KMS-11 (cell line): ENCODE measurements around the gene FIZ1.

Experiments
- H2AFZ ChIP-seq: fragments of 200-600 bp; sonication (generic); 2 replicates; pipeline ENCODE4 v1.6.1; 2016; ENCODE audit warnings: antibody characterized with exemption, mixed run types, low read depth
- H3K27ac ChIP-seq: fragments of 200-600 bp; sonication (generic); 2 replicates; pipeline ENCODE4 v1.6.1; 2016; ENCODE audit warnings: mild to moderate bottlenecking, mixed run types
- H3K27me3 ChIP-seq: fragments of 200-600 bp; sonication (generic); 2 replicates; pipeline ENCODE4 v1.6.1; 2017; ENCODE audit warnings: mild to moderate bottlenecking, low read depth, mixed run types, moderate library complexity; ENCODE audit not compliant: insufficient read depth
- H3K36me3 ChIP-seq: fragments of 200-600 bp; sonication (generic); 2 replicates; pipeline ENCODE4 v1.6.1; 2017; ENCODE audit warnings: mild to moderate bottlenecking, mixed run types; ENCODE audit not compliant: insufficient read depth
- H3K4me1 ChIP-seq: fragments of 200-600 bp; sonication (generic); 2 replicates; pipeline ENCODE4 v1.6.1; 2016; ENCODE audit warnings: mild to moderate bottlenecking, low read depth, mixed run types; ENCODE audit not compliant: poor library complexity, severe bottlenecking
- H3K4me2 ChIP-seq: fragments of 200-600 bp; sonication (generic); 2 replicates; pipeline ENCODE4 v1.7.0; 2016; ENCODE audit warnings: mild to moderate bottlenecking, mixed run types
- H3K4me3 ChIP-seq: fragments of 200-600 bp; sonication (generic); IDR thresholded peaks from 2 replicates; pipeline ENCODE4 v1.6.1; 2017; ENCODE audit warnings: low read depth, low read length, mixed read lengths; ENCODE audit not compliant: insufficient read depth
- H3K79me2 ChIP-seq: fragments of 200-600 bp; sonication (generic); 2 replicates; pipeline ENCODE4 v1.6.1; 2016; ENCODE audit warnings: low read depth, mixed run types; ENCODE audit not compliant: insufficient read depth
- H3K9ac ChIP-seq: fragments of 200-600 bp; sonication (generic); 2 replicates; pipeline ENCODE4 v1.6.1; 2016; ENCODE audit warnings: mild to moderate bottlenecking, mixed run types
- H4K20me1 ChIP-seq: fragments of 200-600 bp; sonication (generic); 2 replicates; pipeline ENCODE4 v1.6.1; 2016; ENCODE audit warnings: mild to moderate bottlenecking, mixed run types; ENCODE audit not compliant: insufficient read depth
- CTCF ChIP-seq: fragments of 200-600 bp; sonication (generic); conservative IDR thresholded peaks from 2 replicates; pipeline ENCODE4 v1.6.1; 2017; ENCODE audit warnings: low read depth, mild to moderate bottlenecking, antibody characterized with exemption, low read length, moderate library complexity, mixed read lengths

FIZ1 gene

GRCh38 chr19:55636723-55637122, 37.4 kb upstream of the FIZ1 start:
- Histone ChIP-seq H4K20me1 (no peaks in the 10 kb centered on the region), H3K27ac (no peak overlapping the region), H3K9ac (no peak overlapping the region), H3K4me1 (peaks cover 27% of the 10 kb centered on the region), H3K27me3 (no peaks in the 10 kb centered on the region), H3K36me3 (no peaks in the 10 kb centered on the region), H3K4me2 (no peak overlapping the region; the same call in 1 of the 2 replicates), H2AFZ (no peak overlapping the region), H3K4me3 (no peak overlapping the region), H3K79me2 (peaks cover 26% of the 10 kb centered on the region)
- no peak for TF ChIP-seq CTCF

DNA sequence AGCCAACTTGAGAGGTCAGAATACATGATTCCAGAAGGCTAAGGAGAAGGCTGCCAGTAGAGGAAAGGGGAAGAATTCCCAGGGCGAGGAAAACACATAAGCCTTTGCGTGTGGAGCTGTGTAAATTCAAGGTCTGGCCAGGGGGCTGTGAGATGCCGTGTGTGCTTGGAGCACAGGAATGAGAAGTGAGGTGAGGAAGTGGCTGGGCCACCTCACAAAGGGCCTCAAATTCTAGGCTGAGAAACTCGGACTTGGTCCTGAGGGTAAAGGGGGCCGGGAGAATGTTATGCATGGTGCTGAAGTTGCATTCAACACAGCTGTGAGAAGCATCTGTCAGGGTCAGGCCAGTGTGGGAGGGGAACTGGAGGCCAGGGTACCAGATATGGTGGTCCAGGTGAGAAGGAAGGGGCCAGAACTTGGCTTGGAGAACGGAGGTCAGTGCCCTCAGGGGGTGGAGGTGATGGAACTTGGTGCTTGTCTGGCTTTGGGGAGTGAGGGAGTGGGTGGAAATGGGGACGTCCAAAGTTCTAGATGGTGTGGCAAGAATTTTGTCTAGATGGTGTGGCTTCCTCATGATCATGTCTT, 36.6 kb upstream of the FIZ1 start:
- H3K27ac ChIP-seq, result no peak overlapping the region
- peaks cover 26% of the 10 kb centered on the region for H3K79me2 ChIP-seq
- peaks cover 30% of the 10 kb centered on the region for H3K4me1 ChIP-seq

GRCh38 chr19:55635334-55635717, 36.0 kb upstream of the FIZ1 start:
- H2AFZ ChIP-seq, result no peak overlapping the region
- H3K27ac ChIP-seq, result peak overlapping the region; percentile 60
- peak overlapping the region; percentile 97 for H3K4me2 ChIP-seq
- no peaks in the 10 kb centered on the region for H3K36me3 ChIP-seq
- H3K79me2 ChIP-seq, result peaks cover 26% of the 10 kb centered on the region
- peak overlapping the region; percentile 64 for H3K4me3 ChIP-seq
- H3K27me3 ChIP-seq, result no peaks in the 10 kb centered on the region
- peaks cover 30% of the 10 kb centered on the region for H3K4me1 ChIP-seq
- no peaks in the 10 kb centered on the region for H4K20me1 ChIP-seq
- no peak for TF ChIP-seq CTCF
- peak overlapping the region; percentile 84 for H3K9ac ChIP-seq

More for the DNA sequence above, 36.6 kb upstream of the FIZ1 start:
- H3K4me3 ChIP-seq, result no peak overlapping the region
- H3K9ac ChIP-seq, result no peak overlapping the region
- H3K4me2 ChIP-seq, result peak overlapping the region; percentile 97
- TF ChIP-seq CTCF, result no peak
- no peaks in the 10 kb centered on the region for H3K27me3 ChIP-seq
- H2AFZ ChIP-seq, result no peak overlapping the region
- H3K36me3 ChIP-seq, result no peaks in the 10 kb centered on the region
- no peaks in the 10 kb centered on the region for H4K20me1 ChIP-seq

DNA sequence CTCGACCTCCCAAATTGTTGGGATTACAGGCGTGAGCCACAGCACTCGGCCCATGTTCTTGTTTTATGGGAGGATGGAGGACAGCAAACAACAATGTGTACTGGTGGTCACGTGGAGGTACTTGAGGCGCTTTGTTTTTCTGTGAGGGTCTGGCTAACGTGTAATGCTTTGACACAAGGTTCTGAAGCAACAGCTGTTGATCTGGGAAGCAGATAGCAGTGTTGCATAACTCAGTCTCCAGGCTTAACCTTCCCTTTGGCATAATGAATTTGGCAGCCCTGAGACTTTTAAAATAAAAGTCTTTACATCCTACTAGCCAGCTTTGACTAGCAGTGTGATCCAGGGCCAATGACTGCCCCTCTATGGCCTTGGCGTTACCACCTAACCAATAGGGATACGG, 34.5 kb upstream of the FIZ1 start:
- Histone ChIP-seq H3K4me1 (peaks cover 30% of the 10 kb centered on the region), H3K4me2 (no peak overlapping the region; the same call in 1 of the 2 replicates), H3K79me2 (peaks cover 26% of the 10 kb centered on the region), H2AFZ (peak overlapping the region; percentile 86; the same call in 1 of the 2 replicates), H3K9ac (no peak overlapping the region), H3K4me3 (no peak overlapping the region), H3K36me3 (no peaks in the 10 kb centered on the region), H3K27ac (no peak overlapping the region), H4K20me1 (no peaks in the 10 kb centered on the region), H3K27me3 (no peaks in the 10 kb centered on the region; the same call in 1 of the 2 replicates)
- TF ChIP-seq CTCF, result no peak
